NCI-H2081 treated with DMSO at 0.1 percent for 48 hours (cell line): ENCODE measurements around the gene LMOD2.
A peak's percentile ranks its signal among the peaks of the same experiment; 100 is the strongest.

Experiments used
- DNase-seq: peaks from one replicate; lab custom pipeline; 2025; lab: John Stamatoyannopoulos, UW

Gene LMOD2

GRCh38 chr7:123673137-123673732 lies 17.6 kb downstream of the LMOD2 start:
- no peak for DNase-seq

DNA sequence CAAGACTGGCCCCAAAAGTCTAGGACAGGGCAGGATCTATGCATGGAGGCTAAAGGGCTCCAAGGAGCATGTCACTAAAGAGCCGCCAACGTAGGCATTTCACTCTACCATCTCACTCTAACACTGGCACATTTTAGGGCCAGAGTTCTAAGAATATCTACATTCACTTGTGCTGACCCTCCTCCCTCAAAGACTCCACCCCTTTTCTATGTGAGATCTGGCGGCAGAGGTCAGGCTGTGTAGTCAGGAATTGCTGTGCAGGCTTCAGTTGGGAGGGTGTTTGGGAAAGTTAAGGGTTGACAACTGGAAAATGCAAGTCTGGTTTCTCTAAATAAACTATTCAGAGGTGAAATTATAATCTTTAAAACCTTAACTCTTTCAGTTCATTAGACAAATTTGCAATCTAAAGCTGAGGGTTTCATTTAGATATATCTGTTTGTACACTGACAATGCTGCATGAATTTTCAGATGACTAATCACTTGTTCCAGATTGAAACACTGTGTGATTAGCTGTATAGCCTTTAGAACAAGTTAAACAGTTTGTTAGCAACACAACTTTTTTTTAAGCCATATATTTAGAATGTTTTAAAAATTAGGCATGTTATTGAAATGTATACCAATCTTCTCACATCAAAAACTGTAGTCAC lies 18.2 kb downstream of the LMOD2 start:
- no peak for DNase-seq

DNA sequence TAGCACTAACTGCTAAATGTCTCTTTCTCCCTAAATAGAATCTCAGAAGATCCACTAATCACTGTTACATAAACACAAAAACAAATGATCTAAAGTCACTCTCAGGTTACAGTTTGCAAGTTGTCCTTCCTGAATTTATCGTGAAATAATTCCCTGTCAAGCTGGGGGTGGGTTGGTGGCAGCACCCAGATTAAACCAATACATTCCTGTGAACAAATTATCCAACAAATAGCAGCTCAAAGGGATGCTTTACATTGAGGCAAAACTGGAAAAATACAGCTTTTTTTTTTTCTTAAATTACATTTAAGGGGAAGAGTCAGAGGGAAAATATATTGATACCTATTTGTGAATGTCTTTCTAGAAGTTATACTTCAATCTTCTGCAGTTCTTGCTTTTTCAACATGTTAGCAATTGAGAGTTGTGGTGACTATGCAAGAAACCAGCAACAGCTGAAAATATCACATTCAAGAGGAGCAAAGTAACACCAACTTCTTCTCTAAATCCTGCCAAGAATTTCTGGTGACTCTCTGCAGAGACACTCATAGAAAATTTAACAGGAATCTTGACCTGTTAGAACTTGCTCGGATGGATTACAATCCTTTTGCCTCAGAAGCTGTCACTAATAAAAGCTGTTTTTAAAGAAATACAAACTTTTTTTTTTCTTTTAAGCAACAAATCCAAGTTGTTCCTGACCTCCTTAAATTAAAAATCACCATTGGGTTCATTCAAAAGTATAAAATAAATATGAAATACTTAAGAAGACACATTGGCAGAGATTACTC lies 18.9 kb downstream of the LMOD2 start:
- no peak for DNase-seq

- DNase-seq = no peak
These were observed 19.5 kb downstream of the LMOD2 start for GRCh38 chr7:123675181-123675473.

DNA sequence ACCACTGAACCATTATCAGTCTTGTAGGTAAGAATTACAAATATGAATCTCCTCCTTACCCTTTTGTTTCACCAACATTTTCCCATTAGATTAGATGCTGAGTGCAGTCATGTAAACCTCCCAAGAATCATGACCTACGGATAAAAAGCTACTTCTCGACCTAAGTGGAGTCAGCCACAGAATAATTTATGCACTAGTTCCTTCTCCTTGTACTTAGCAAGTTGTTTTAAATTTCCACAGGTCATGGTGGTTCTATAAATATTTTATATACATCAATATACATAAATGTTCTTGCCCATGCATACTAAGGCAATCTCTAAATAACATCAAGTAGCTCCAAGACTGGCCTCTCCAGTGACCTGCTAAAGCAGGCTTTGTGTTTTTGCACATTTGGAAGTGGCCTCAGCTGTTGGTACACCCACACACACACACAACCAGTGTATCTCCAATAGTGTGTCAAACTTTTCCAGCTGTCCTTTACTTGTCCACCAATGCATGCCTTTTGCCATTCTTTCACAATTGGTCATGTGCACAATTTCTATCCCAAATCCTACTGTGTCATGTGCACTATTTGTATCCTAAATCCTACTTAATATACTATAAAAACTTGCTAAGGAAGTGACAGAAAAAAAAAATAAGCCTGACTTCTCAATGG lies 21.5 kb downstream of the LMOD2 start:
- DNase-seq = no peak

DNA sequence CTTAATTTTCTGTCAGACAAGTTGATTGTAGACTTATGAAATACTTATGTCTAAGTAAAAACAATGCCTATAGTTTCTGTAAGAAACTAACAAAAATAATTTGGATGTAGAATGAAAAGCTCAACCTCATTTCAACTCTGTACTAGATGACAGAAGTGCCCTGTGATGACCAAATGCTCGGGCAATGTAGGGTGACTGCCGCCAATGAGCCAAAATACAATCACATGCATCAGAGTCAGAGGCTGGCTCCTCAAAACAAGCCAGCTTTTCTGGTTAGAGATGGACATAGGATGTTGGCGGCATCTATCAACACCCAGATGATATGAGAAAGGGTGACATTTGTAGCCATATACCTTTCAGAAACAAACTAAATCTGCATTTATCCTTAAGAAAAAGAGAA lies 23.9 kb downstream of the LMOD2 start:
- no peak for DNase-seq

GRCh38 chr7:123680580-123680979 lies 24.9 kb downstream of the LMOD2 start:
- no peak for DNase-seq

DNA sequence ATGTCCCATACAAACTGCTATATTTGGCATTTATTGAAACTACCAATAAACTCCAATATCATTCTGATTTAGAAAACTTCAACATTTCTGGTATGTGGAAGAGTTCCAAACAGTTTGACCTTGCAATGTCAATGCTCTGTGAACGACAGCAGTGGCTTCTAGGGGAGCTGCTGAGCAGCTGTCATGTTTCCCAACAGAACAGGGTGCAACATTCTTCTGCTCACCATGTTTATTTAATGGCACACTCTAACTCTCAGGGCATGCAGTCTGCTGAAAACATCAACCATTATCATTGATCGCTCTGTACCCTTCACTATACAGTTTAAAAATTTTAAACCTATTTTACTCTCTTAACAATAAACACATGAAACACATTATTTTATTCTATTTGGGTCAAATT lies 25.9 kb downstream of the LMOD2 start:
- no peak for DNase-seq

GRCh38 chr7:123682690-123683089 lies 27.0 kb downstream of the LMOD2 start:
- DNase-seq = peak; percentile 19

DNA sequence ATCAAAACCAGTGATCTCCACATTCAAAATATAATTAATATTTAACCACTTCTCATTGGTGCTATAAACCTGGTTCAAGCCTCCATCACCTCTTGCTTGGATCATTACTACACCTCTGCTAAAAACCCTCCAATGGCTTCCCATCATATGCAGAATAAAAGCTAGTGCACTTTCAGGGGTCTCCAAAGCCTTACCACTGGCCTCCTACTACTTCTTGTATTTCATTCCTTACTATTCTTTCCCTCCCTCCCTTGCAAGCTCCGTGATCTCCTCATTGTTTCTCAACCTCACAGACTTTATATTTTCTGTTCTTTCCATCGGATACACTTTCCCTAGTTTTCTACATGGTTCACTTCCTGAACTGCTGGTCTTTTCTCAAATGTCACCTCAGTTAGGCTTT lies 31.5 kb downstream of the LMOD2 start:
- DNase-seq = no peak

DNA sequence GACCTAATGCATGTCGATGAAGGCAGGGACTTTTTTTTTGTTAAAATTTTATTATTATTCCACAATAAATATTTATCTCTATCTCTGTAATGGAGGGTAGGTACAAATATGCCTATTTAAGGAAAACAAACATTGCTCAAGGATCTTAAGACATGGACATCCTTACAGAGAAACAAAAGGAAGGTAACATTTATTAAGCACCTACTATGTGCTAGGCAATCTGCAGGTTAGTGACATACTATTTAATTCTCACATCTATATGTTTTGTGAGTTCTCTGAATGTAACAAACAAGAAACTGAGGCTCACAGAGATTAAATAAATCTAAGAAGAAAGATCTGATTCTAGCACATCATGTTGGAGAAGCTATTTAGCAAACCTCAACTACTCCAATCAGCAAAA lies 32.1 kb downstream of the LMOD2 start:
- DNase-seq = no peak

GRCh38 chr7:123689250-123689649 lies 33.6 kb downstream of the LMOD2 start:
- no peak for DNase-seq

- DNase-seq = no peak
These were observed 34.9 kb downstream of the LMOD2 start for GRCh38 chr7:123690550-123690949.

DNA sequence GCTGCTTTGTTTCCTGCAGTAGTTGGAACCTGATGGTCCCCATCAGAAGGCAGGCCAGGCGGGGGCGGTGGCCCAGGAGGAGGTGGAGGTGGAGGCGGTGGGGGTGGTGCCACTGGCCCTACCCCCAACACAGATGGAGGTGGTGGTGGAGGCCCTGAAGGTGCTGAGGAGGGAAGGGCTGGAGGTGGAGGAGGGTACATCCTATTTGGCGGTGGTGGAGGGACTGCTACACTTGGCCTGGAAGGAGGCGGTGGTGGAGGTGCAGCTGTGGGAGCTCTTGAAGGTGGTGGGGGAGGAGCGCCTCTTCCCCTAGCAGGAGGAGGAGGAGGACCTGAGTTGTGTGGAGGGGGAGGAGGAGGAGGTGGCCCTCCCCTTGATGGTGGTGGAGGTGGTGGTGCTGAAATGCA lies 36.8 kb downstream of the LMOD2 start:
- no peak for DNase-seq

GRCh38 chr7:123695944-123696677 lies 40.4 kb downstream of the LMOD2 start:
- DNase-seq = no peak

GRCh38 chr7:123705211-123705901 lies 49.7 kb downstream of the LMOD2 start:
- DNase-seq = no peak

- no peak for DNase-seq
These were observed 53.9 kb downstream of the LMOD2 start for GRCh38 chr7:123709525-123709924.

DNA sequence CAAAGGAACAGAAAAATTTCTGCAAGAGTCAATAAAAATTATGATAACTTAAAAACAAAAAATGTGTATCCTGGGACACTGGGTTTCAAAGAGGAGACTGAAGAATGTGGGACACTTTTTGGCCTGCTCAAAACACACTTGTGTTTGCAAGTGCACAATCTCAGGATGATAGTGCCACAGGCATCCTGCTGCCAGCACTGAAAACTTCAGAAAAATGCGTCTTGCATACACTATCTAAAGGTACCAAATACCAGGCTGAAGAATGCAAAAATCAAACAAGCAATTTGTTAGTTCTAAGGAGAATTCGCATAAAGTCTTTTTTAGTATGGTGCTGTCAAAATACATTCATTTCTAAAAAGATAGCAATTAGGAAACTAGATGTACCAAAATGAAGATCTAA lies 55.0 kb downstream of the LMOD2 start:
- DNase-seq = no peak

- no peak for DNase-seq
These were observed 56.2 kb downstream of the LMOD2 start for GRCh38 chr7:123711832-123712293.

- no peak for DNase-seq
These were observed 57.0 kb downstream of the LMOD2 start for GRCh38 chr7:123712619-123713018.
